ENCODE results near the gene SSNA1.
A peak's percentile ranks its signal among the peaks of the same experiment; 100 is the strongest.

SSNA1 gene

GRCh38 chr9:137152844-137153405, 35.6 kb upstream of the SSNA1 start:
- DNase-seq (ENCODE audit: low spot score) = no peak

DNA sequence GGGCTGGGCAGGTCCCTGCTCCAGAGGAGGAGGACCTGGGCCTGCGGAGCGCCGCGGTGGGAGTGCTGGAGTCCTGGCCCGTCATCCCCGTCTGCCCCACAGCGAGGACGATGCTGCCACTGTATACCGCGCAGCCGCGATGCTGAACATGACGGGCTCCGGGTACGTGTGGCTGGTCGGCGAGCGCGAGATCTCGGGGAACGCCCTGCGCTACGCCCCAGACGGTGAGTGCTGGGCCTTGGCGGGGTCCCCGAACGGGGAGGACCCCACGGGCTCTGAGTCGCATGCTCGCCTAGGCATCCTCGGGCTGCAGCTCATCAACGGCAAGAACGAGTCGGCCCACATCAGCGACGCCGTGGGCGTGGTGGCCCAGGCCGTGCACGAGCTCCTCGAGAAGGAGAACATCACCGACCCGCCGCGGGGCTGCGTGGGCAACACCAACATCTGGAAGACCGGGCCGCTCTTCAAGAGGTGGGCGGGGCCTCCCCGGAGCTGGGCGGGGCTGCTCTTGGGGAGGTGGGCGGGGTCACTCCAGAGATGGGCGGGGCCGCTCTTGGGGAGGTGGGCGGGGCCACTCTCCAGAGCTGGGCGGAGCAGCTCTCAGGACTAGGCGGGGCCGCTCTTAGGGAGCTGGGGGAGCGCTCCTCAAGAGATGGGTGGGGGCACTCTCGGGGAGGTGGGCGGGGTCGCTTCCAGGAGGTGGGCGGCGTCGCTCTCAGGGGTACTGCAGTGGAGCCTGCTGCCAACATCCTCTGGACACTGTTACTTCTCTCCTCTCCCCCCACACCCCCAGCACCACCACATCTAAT, 31.7 kb upstream of the SSNA1 start:
- DNase-seq (ENCODE audit: low spot score) = peak; percentile 32

DNA sequence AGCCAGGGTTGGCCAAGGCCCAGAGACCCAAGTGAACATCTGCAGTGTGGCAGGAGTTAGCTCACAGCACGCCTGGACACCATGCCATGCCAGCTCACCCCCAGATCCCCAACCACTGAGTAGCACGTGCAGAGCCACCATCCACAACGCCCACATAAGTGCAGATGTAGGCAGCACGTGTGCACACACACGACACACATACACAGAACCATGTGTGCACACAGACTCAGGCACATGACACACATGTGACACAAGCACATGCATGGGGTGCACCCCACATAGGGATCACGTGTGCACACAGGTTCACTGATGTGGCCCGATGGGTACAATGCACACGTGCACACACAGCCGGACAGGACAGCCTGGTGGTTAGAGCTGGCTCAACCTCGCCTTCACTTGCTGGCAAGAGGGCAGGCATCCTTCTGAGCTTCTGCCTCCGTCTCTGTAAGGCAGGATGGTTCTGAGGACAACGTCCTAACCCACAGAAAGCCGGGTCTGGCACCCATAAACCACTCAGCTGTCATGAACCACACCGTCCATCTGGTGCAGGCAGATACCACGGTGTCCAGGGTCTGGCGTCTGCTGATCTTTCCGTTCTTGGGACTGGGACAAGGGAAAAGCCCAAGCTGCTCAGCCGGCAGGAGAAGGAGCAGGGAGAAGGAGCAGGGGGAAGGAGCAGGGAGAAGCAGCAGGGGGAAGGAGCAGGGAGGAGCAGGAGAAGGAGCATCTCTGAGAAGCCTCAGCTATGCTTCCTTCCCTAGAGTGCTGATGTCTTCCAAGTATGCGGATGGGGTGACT, 30.7 kb upstream of the SSNA1 start:
- no peak for DNase-seq (ENCODE audit: low spot score)

DNA sequence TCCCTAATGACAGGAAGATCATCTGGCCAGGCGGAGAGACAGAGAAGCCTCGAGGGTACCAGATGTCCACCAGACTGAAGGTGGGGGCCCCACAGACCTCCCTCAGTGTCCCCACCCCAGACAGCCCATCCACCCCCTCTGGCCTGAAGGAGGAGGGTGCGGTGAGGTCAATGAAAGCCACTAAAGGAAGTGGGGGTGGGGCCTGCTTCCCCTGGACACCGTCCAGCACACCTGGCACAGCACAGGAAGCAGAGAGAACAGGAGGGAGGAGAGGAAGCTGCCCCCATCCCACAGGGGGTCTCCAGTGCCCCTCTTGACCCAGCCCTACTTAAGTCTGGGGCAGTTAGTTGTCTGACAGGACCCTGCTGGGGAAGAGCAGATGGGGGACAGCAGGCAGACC, 29.9 kb upstream of the SSNA1 start:
- no peak for DNase-seq (ENCODE audit: low spot score)

GRCh38 chr9:137159105-137160053, 29.1 kb upstream of the SSNA1 start:
- DNase-seq (ENCODE audit: low spot score) = no peak

GRCh38 chr9:137160054-137160425, 28.4 kb upstream of the SSNA1 start:
- no peak for DNase-seq (ENCODE audit: low spot score)

DNA sequence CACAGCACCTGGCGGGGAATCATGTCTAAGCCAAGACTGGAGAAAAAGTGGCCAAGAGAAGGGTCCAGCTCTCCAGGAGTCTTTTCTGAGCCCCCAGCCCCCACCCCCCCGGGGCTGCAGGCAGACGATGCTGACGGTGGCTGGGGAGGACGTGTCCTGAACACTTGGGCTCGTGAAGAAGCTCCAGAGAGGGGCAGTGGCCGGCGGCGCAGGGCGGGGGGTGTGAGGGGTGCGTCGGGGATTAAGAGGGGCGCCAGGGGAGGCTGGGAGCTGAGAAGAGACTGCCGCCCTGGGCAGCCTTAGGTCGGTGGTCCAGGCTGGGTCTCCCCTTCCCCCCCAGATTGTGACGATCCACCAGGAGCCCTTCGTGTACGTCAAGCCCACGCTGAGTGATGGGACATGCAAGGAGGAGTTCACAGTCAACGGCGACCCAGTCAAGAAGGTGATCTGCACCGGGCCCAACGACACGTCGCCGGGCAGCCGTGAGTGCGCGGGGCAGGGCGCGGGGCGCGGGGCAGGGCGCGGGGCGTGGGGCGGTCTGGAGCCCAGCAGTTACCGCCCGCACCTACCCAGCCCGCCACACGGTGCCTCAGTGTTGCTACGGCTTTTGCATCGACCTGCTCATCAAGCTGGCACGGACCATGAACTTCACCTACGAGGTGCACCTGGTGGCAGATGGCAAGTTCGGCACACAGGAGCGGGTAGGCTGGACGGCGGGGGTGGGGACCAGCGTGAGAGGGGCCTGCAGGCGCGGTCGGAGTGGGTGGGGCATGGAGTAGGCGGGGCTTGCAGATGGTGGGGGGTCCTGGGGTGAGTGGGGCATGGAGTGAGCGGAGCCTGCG, 27.5 kb upstream of the SSNA1 start:
- no peak for DNase-seq (ENCODE audit: low spot score)

GRCh38 chr9:137161558-137162486, 26.7 kb upstream of the SSNA1 start:
- DNase-seq (ENCODE audit: low spot score) = no peak

GRCh38 chr9:137162505-137163364, 25.7 kb upstream of the SSNA1 start:
- no peak for DNase-seq (ENCODE audit: low spot score)

- no peak for DNase-seq (ENCODE audit: low spot score)
Measured at GRCh38 chr9:137163365-137163715, 25.1 kb upstream of the SSNA1 start.

- no peak for DNase-seq (ENCODE audit: low spot score)
Measured at GRCh38 chr9:137163805-137164204, 24.7 kb upstream of the SSNA1 start.

- DNase-seq (ENCODE audit: low spot score) = no peak
Measured at GRCh38 chr9:137164370-137165249, 23.9 kb upstream of the SSNA1 start.

DNA sequence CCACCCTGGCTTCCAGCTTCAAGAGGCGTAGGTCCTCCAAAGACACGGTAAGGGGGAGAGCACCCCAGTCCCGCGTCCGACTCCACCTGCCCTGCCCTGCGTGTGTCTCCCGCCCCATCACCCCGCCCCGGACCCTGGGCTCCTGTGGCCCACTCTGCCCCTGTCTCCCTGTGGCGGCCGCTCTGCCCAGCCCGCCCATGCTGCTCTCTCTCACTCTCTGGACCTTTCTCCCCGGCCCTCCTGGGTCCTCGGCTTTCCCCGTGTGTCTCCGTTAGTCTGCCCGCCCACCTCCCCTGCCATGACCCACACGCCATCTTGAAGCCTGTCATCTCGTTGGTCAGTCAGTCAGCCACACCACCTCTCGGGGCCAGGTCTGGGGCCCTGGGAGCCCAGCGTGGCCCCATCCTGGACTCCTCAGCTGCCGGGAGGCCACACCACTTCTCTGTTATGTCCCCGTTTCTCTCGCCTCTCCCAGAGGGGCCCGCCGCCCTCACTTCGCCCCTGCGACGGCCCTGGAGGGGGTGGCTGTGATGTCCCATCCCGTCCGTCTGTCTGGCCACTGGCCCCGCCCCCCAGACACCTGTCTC, 23.1 kb upstream of the SSNA1 start:
- no peak for DNase-seq (ENCODE audit: low spot score)

GRCh38 chr9:137166380-137167229, 21.9 kb upstream of the SSNA1 start:
- DNase-seq (ENCODE audit: low spot score) = no peak

DNA sequence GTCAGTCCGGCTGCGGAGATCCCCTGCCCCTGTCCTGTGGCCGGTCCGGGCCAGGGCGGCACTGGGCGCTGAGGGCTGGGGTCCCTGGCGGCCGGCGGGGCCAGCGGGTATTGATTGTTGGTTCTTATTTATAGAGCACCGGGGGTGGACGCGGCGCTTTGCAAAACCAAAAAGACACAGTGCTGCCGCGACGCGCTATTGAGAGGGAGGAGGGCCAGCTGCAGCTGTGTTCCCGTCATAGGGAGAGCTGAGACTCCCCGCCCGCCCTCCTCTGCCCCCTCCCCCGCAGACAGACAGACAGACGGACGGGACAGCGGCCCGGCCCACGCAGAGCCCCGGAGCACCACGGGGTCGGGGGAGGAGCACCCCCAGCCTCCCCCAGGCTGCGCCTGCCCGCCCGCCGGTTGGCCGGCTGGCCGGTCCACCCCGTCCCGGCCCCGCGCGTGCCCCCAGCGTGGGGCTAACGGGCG, 21.2 kb upstream of the SSNA1 start:
- DNase-seq (ENCODE audit: low spot score) = no peak

GRCh38 chr9:137167747-137168572, 20.5 kb upstream of the SSNA1 start:
- DNase-seq (ENCODE audit: low spot score) = no peak
